NB4 (cell line): ENCODE data around the gene SPATS2.
"Not testable (repeated sequence)": the region's sequence is repeated elsewhere in the genome, so short reads cannot be mapped to it uniquely, and the experiment has no call there.

Experiments
- DNase-seq: peaks from one replicate; pipeline ENCODE4 v3.0.0; 2010; ENCODE audit warnings: low read depth
- H3K4me3 ChIP-seq: one replicate; pipeline ENCODE4 v1.5.1; 2011; ENCODE audit warnings: mild to moderate bottlenecking, low read depth, low read length, moderate library complexity
- MYC ChIP-seq: IDR thresholded peaks from 2 replicates; pipeline ENCODE4 v1.6.1; 2011; ENCODE audit warnings: low read depth, low read length
- POLR2A ChIP-seq: IDR thresholded peaks from 2 replicates; pipeline ENCODE4 v1.6.1; 2011; ENCODE audit warnings: mild to moderate bottlenecking; ENCODE audit not compliant: insufficient read length; ENCODE audit errors: extremely low read depth
- TF ChIP-seq, protein P1 (sequence below): IDR thresholded peaks from 2 replicates; pipeline ENCODE4 v1.6.1; 2011; ENCODE audit warnings: low read depth, low read length
- TF ChIP-seq, protein P2 (sequence below): IDR thresholded peaks from one replicate; pipeline ENCODE4 v1.5.1; 2012; ENCODE audit warnings: low read depth, low read length

Gene SPATS2

DNA sequence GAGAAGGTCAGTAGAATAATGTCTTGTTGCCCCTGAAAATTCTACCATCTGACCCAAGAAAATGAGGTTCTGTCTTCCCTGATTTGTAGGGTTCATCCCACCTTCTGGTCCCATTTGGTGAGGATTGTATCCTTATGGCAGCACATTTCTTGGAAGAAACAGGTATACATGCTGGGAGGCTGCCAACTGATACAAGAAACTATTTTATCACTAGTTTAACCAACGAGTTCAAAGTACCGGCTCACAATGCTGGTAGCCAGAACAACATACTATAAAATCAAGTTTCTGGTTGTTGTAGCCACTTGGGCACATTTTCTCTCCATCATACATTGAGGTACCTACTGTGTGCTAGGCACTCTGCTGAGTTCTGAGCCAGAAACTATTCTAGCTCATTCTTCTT, 164.5 kb downstream of the SPATS2 start:
- no peak overlapping the region for H3K4me3 ChIP-seq
- TF ChIP-seq, protein P1, sequence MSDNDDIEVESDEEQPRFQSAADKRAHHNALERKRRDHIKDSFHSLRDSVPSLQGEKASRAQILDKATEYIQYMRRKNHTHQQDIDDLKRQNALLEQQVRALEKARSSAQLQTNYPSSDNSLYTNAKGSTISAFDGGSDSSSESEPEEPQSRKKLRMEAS: no peak
- TF ChIP-seq, protein P2, sequence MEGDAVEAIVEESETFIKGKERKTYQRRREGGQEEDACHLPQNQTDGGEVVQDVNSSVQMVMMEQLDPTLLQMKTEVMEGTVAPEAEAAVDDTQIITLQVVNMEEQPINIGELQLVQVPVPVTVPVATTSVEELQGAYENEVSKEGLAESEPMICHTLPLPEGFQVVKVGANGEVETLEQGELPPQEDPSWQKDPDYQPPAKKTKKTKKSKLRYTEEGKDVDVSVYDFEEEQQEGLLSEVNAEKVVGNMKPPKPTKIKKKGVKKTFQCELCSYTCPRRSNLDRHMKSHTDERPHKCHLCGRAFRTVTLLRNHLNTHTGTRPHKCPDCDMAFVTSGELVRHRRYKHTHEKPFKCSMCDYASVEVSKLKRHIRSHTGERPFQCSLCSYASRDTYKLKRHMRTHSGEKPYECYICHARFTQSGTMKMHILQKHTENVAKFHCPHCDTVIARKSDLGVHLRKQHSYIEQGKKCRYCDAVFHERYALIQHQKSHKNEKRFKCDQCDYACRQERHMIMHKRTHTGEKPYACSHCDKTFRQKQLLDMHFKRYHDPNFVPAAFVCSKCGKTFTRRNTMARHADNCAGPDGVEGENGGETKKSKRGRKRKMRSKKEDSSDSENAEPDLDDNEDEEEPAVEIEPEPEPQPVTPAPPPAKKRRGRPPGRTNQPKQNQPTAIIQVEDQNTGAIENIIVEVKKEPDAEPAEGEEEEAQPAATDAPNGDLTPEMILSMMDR: no peak
- TF ChIP-seq POLR2A (no peak), MYC (no peak)
- no peak for DNase-seq

DNA sequence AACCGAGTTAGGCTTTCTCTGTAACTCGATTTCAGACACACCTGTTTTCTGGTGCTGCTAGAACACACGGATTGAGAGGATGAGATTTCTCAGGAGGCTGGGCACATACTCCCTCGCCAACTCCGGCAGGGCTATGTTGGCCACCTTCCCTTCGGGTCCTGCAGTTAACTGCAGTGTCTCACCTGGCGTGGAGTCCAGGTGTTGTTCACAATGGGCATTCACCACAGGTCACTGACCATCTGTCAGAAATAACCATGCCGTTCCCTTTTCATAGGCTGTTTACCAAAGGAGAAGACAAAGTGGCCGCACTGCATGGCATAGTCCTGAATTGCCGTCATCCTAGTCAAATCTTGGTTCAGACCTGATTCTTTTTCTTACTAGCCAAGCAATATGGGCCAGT, 166.1 kb downstream of the SPATS2 start:
- DNase-seq: no peak
- TF ChIP-seq, protein P1: no peak
- TF ChIP-seq POLR2A (no peak), MYC (no peak)
- TF ChIP-seq, protein P2: no peak
- no peak overlapping the region for H3K4me3 ChIP-seq

DNA sequence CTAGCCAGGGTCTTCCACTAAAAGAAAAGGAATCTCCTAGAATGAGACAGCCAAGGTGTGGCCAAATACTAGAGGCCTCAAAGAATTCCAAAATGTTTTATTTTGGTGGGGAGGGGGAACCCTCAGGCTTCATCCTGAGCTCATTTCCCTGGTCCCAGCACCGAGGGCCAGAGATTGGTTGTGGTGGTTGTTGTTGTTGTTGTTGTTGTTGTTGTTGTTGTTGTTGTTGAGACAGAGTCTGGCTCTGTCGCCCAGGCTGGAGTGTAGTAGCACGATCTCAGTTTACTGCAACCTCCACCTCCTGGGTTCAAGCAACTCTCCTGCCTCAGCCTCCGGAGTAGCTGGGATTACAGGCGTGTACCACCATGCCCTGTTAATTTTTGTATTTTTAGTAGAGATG, 166.9 kb downstream of the SPATS2 start:
- not testable (repeated sequence) for DNase-seq

DNA sequence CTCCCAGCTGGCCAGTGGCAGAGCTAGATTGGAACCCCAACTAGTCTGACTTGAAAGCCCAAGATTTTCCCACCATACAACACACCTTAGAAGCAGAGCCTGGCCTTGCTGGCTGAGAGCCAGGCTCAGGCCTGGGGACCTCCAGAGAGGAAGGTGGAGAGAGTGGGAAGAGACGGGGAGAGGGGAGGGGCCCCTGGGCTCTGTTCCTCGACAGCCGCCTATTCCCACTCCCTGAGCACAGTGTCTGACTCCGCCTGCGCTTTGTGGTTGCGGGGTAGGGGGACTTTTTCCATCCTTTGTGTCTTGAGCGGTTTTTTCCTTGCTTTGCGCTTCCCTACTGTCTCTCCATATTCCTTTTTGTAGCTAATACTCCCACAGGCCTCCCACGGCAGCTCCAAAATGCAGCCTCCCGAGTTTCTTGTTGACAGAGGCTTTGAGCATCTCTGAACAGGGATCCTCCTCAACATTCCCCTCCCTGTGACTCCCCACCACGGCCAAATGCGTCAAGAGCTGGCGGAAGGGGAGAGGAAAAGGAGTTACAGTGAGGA, 167.5 kb downstream of the SPATS2 start:
- H3K4me3 ChIP-seq: no peak overlapping the region
- TF ChIP-seq POLR2A (no peak), MYC (no peak)
- TF ChIP-seq, protein P1: no peak
- TF ChIP-seq, protein P2: no peak
- DNase-seq: no peak

More for the DNA sequence above, 166.9 kb downstream of the SPATS2 start:
- H3K4me3 ChIP-seq: not testable (repeated sequence)

DNA sequence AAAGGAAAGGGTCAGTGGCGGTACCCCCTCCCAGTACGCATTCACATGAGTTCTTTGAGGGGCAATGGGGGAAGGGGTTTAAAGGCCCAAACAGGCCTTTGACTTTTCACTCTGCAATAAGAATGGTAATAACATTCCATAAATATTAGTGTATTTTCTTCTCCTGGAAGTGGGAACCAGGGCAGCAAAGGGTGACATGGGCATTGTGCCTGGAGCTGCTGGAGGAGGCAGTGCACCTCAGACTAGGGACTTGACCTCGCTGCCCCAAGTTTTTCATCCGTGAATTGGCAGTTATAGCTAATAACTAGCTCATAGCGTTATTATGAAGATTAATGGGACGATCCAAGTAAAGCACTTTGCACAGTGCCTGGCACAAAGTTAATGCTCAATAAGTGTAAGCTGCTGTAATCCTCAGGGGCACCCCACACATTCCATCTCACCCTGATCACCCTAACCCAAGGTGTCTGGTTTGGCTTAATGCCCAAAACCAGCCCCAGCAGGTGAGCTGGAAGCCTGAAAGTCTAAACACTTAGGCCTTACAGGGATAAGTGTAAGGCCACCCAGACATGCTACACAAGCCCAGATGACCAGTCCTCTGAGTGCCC, 168.8 kb downstream of the SPATS2 start:
- TF ChIP-seq, protein P2: no peak
- TF ChIP-seq, protein P1: no peak
- TF ChIP-seq POLR2A: no peak
- TF ChIP-seq MYC: no peak
- DNase-seq: no peak
- no peak overlapping the region for H3K4me3 ChIP-seq

DNA sequence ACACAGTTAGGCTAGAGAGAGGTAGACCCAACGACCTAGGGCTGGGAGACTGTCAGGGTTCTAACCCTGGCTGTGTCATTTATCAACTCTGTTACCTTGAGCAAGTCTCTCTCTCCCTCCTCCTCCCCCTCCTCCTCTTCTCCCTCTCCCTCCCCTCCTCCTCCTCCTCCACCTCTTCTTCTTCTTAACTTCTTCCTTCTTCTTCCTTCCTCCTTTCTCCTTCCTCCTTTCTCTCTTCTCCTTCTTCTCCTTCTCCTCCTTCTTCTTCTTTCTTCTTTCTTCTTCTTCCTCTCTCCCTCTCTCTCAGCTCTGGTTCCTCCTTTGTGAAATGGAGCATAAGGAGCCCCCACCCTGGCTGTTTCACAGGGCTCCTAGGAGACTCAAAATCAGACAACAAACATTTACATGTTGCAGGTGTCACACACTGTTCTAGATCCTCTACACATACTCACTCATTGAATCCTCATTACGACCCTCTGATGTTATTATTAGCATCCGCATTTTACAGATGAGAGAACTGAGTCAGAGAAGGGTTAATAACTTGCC, 169.3 kb downstream of the SPATS2 start:
- TF ChIP-seq MYC (no peak), POLR2A (no peak)
- TF ChIP-seq, protein P2: no peak
- TF ChIP-seq, protein P1: no peak
- peak; percentile 25 for DNase-seq
- no peak overlapping the region for H3K4me3 ChIP-seq
